Trophoblast cell (in vitro differentiated cells and primary cell): ENCODE results near the gene ICA1.

Experiments used
- DNase-seq, 2 donors: peaks; one replicate each; pipeline ENCODE4 v3.0.0-alpha.2; 2016
- H2AFZ ChIP-seq: 2 replicates; pipeline ENCODE4 v1.6.1; 2013; ENCODE audit warnings: low read length, moderate library complexity, mild to moderate bottlenecking; ENCODE audit not compliant: insufficient read depth, poor library complexity
- H2AK5ac ChIP-seq: 2 replicates; pipeline ENCODE4 v1.6.1; 2013; ENCODE audit warnings: mild to moderate bottlenecking, low read length
- H2BK120ac ChIP-seq: 2 replicates; pipeline ENCODE4 v1.6.1; 2013; ENCODE audit warnings: low read length, mild to moderate bottlenecking, moderate library complexity; ENCODE audit not compliant: insufficient read depth, poor library complexity
- H2BK12ac ChIP-seq: 2 replicates; pipeline ENCODE4 v1.6.1; 2013; ENCODE audit warnings: mild to moderate bottlenecking, low read length, moderate library complexity
- H2BK5ac ChIP-seq: 2 replicates; pipeline ENCODE4 v1.6.1; 2013; ENCODE audit warnings: low read length, low read depth, moderate library complexity, mild to moderate bottlenecking; ENCODE audit not compliant: poor library complexity
- H3K14ac ChIP-seq: 2 replicates; pipeline ENCODE4 v1.6.1; 2013; ENCODE audit warnings: mild to moderate bottlenecking, low read length
- H3K18ac ChIP-seq: 2 replicates; pipeline ENCODE4 v1.6.1; 2013; ENCODE audit warnings: mild to moderate bottlenecking, low read length
- H3K23ac ChIP-seq: 2 replicates; pipeline ENCODE4 v1.6.1; 2013; ENCODE audit warnings: low read length
- H3K27ac ChIP-seq: 2 replicates; pipeline ENCODE4 v1.5.1; 2013; ENCODE audit warnings: low read depth, mild to moderate bottlenecking, inconsistent platforms, low read length, moderate library complexity
- H3K27me3 ChIP-seq: 2 replicates; pipeline ENCODE4 v1.6.1; 2013; ENCODE audit warnings: inconsistent platforms, mild to moderate bottlenecking, low read length, moderate library complexity; ENCODE audit not compliant: insufficient read depth
- H3K36me3 ChIP-seq, 2 experiments: 1 replicate in 1 of 2; 2 replicates in 1 of 2; pipeline ENCODE4 v1.6.1; 2013; ENCODE audit warnings: low read length in 2 of 2, mild to moderate bottlenecking in 2 of 2, moderate library complexity in 1 of 2; ENCODE audit not compliant: insufficient read depth in 2 of 2, control insufficient read depth in 1 of 2
- H3K4ac ChIP-seq: 2 replicates; pipeline ENCODE4 v1.6.1; 2013; ENCODE audit warnings: low read depth, mild to moderate bottlenecking, low read length, moderate library complexity
- H3K4me1 ChIP-seq, 2 experiments: 1 replicate in 1 of 2; 2 replicates in 1 of 2; pipeline ENCODE4 v1.6.1; 2013; ENCODE audit warnings: low read length in 2 of 2, mild to moderate bottlenecking in 2 of 2, moderate library complexity in 1 of 2; ENCODE audit not compliant: insufficient read depth in 2 of 2, control insufficient read depth in 1 of 2
- H3K4me2 ChIP-seq: 2 replicates; pipeline ENCODE4 v1.6.1; 2013; ENCODE audit warnings: inconsistent platforms, mild to moderate bottlenecking, low read length, moderate library complexity
- H3K4me3 ChIP-seq: 2 replicates; pipeline ENCODE4 v1.5.1; 2013; ENCODE audit warnings: mild to moderate bottlenecking, low read depth, low read length, inconsistent platforms
- H3K79me1 ChIP-seq: one replicate; pipeline ENCODE4 v1.6.1; 2013; ENCODE audit warnings: low read length
- H3K79me2 ChIP-seq: 2 replicates; pipeline ENCODE4 v1.6.1; 2013; ENCODE audit warnings: low read length, mild to moderate bottlenecking; ENCODE audit not compliant: control insufficient read depth, insufficient read depth, poor library complexity
- H3K9ac ChIP-seq: 2 replicates; pipeline ENCODE4 v1.6.1; 2013; ENCODE audit warnings: mild to moderate bottlenecking, low read length
- H3K9me3 ChIP-seq: 2 replicates; pipeline ENCODE4 v1.6.1; 2013; ENCODE audit warnings: low read depth, mild to moderate bottlenecking, control low read depth, inconsistent platforms, low read length; ENCODE audit not compliant: insufficient read depth
- H4K12ac ChIP-seq: 2 replicates; pipeline ENCODE4 v1.6.1; 2013; ENCODE audit warnings: low read depth, mild to moderate bottlenecking, low read length, moderate library complexity
- H4K8ac ChIP-seq: 2 replicates; pipeline ENCODE4 v1.6.1; 2013; ENCODE audit warnings: low read depth, mild to moderate bottlenecking, low read length, moderate library complexity
- H4K91ac ChIP-seq: one replicate; pipeline ENCODE4 v1.6.1; 2013; ENCODE audit warnings: low read depth, mild to moderate bottlenecking, low read length, moderate library complexity
- WGBS: extraction: QIAGEN DNeasy Blood & Tissue Kit; methylation state at CpG from one replicate; pipeline ENCODE4 v1.1.7; 2013; ENCODE audit warnings: missing lambda C conversion rate; ENCODE audit not compliant: insufficient read length, insufficient coverage; ENCODE audit errors: extremely low coverage; 5-methylcytosine and 5-hydroxymethylcytosine counted together

Gene ICA1

DNA sequence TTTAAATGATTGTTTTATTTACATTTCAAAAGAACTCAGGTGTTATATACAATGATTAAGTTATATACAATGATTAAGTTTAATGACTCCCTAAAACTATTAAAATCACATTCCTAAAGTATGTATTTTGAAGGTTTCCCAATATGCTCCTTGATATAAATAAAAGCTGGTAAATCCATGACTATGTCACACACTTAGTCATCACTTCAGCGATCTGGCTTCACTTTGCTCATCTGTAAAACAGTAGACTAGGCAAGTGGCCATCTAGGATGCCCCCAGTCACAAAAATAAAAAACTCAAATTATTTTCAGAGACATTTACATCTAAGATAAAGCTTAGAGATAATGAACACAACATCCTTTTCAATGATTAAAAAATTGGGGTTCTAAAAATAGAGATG is 10.8 kb downstream of the ICA1 start:
- no peak overlapping the region for H2AFZ ChIP-seq
- H3K9me3 ChIP-seq, result no peaks in the 10 kb centered on the region
- no peaks in the 10 kb centered on the region for H3K79me1 ChIP-seq
- no peak overlapping the region for H2BK12ac ChIP-seq
- no peak overlapping the region for H2BK120ac ChIP-seq
- H4K91ac ChIP-seq, result no peak overlapping the region
- WGBS, result no CpG with 5 or more reads among the region's 1 CpG
- no peak overlapping the region for H4K12ac ChIP-seq
- H3K79me2 ChIP-seq, result no peaks in the 10 kb centered on the region
- H3K4me2 ChIP-seq, result no peak overlapping the region
- no peaks in the 10 kb centered on the region for H3K4me1 ChIP-seq
- no peak overlapping the region for H3K23ac ChIP-seq
- H2BK5ac ChIP-seq, result no peak overlapping the region
- H3K27me3 ChIP-seq, result no peaks in the 10 kb centered on the region
- no peak overlapping the region for H3K18ac ChIP-seq
- H3K14ac ChIP-seq, result no peak overlapping the region
- no peak overlapping the region for H3K4me3 ChIP-seq
- H3K27ac ChIP-seq, result no peak overlapping the region
- H3K4ac ChIP-seq, result no peak overlapping the region
- no peak overlapping the region for H3K9ac ChIP-seq
- DNase-seq, result no peak
- no peaks in the 10 kb centered on the region for H3K36me3 ChIP-seq
- no peak overlapping the region for H2AK5ac ChIP-seq
- no peak overlapping the region for H4K8ac ChIP-seq

DNA sequence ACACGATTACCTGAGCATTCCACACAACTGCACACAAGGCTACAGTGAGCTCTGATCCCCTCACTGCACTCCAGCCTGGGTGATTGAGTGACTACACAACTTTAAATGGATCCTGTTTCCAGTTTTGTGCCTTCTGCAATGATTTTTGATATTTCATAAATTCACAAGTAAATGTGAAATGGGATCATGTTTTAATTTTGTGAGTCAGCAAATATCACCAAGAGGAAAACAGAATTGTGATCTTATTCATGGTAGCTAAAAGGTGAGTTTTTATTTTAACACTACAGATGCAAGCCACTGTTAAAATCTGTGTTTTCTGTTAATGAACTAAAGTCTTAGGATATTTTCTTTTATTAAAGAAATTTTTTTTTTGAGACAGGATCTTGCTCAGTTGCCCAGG is 11.4 kb downstream of the ICA1 start:
- no peaks in the 10 kb centered on the region for H3K27me3 ChIP-seq
- H3K4me2 ChIP-seq, result no peak overlapping the region
- no peak overlapping the region for H3K27ac ChIP-seq
- no peak overlapping the region for H4K91ac ChIP-seq
- H3K9ac ChIP-seq, result no peak overlapping the region
- no peaks in the 10 kb centered on the region for H3K79me2 ChIP-seq
- H2AK5ac ChIP-seq, result no peak overlapping the region
- no peak overlapping the region for H2BK5ac ChIP-seq
- no peak overlapping the region for H3K4me3 ChIP-seq
- H3K18ac ChIP-seq, result no peak overlapping the region
- H4K8ac ChIP-seq, result no peak overlapping the region
- H3K9me3 ChIP-seq, result no peaks in the 10 kb centered on the region
- no CpG with 5 or more reads among the region's 1 CpG for WGBS
- no peak overlapping the region for H2AFZ ChIP-seq
- H3K4ac ChIP-seq, result no peak overlapping the region
- no peak overlapping the region for H2BK120ac ChIP-seq
- no peak overlapping the region for H4K12ac ChIP-seq
- H3K14ac ChIP-seq, result no peak overlapping the region
- H3K23ac ChIP-seq, result no peak overlapping the region
- H3K79me1 ChIP-seq, result no peaks in the 10 kb centered on the region
- H2BK12ac ChIP-seq, result no peak overlapping the region
- DNase-seq, result no peak
- H3K36me3 ChIP-seq, result no peaks in the 10 kb centered on the region
- no peaks in the 10 kb centered on the region for H3K4me1 ChIP-seq

DNA sequence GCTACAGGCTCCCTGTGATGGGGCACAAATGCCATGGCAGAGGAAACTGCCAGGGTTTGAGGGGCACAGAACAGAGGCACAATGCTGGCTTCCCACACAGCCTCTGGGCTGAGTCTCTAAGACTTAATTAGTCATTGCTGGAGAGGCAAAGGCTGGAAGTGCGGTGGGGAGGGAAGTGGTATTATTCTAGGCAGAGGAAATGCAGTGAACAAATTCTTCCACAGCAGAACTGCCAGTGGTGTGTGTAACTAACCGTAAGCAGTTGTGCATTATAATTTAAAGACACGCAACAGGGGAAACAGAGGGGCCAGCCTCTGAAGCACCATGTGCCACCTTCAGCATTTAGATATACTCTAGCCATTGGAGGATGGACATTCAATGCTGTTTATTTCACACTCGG is 12.8 kb downstream of the ICA1 start:
- Histone ChIP-seq H2BK120ac (no peak overlapping the region), H3K4ac (no peak overlapping the region), H3K79me1 (no peaks in the 10 kb centered on the region), H3K4me1 (no peaks in the 10 kb centered on the region), H2AFZ (no peak overlapping the region), H3K9ac (no peak overlapping the region), H3K4me2 (no peak overlapping the region), H3K23ac (no peak overlapping the region), H3K9me3 (no peaks in the 10 kb centered on the region), H3K79me2 (no peaks in the 10 kb centered on the region), H3K4me3 (no peak overlapping the region), H2AK5ac (no peak overlapping the region), H4K8ac (no peak overlapping the region), H4K12ac (no peak overlapping the region), H3K18ac (no peak overlapping the region), H3K27ac (no peak overlapping the region), H2BK12ac (no peak overlapping the region), H2BK5ac (no peak overlapping the region), H3K27me3 (no peaks in the 10 kb centered on the region), H3K14ac (no peak overlapping the region), H3K36me3 (no peaks in the 10 kb centered on the region), H4K91ac (no peak overlapping the region)
- no peak for DNase-seq
- WGBS, result no CpG with 5 or more reads among the region's 4 CpGs

DNA sequence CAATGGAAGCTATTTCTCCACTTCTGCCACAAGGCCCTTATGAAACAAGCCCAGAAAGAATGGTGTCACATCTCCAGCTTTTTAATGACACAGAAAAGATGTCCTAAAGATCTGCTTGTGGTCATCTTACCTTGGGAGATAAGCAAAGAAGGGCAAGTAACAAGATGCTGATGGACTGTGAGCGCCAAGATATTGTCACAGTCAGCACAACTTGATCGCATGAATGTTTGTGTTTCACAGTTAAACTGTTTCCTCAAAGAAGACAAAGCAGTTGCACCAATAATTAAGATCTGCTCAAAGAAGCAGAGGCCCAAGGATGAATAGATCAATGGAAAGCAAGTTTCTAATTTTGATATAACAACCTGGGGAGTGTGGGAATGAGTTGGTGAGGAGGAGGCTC is 15.9 kb downstream of the ICA1 start:
- Histone ChIP-seq H3K27ac (no peak overlapping the region), H3K4me2 (no peak overlapping the region), H4K91ac (no peak overlapping the region), H4K8ac (no peak overlapping the region), H3K9ac (no peak overlapping the region), H3K23ac (no peak overlapping the region), H2BK120ac (no peak overlapping the region), H3K4me1 (no peaks in the 10 kb centered on the region), H3K9me3 (no peaks in the 10 kb centered on the region), H2AFZ (no peak overlapping the region), H2BK12ac (no peak overlapping the region), H3K14ac (no peak overlapping the region), H3K79me2 (no peaks in the 10 kb centered on the region), H3K36me3 (no peaks in the 10 kb centered on the region), H2BK5ac (no peak overlapping the region), H3K18ac (no peak overlapping the region), H3K4me3 (no peak overlapping the region), H4K12ac (no peak overlapping the region), H3K27me3 (no peaks in the 10 kb centered on the region), H3K4ac (no peak overlapping the region), H2AK5ac (no peak overlapping the region), H3K79me1 (no peaks in the 10 kb centered on the region)
- no peak for DNase-seq
- WGBS, result no CpG with 5 or more reads among the region's 2 CpGs
